BJ (cell line): ENCODE results near the gene PTGDS. TPM values are rescaled to one million over a fixed set of nuclear protein-coding genes. Genes with fewer than 3 reads are reported as not detected.

Experiments used
- CTCF ChIA-PET: fragments of 350-600 bp; formaldehyde crosslinking; extraction: SDS; loops from one replicate; lab custom pipeline; 2021; ENCODE audit warnings: antibody characterized with exemption, inconsistent platforms; lab: Yijun Ruan, JAX
- POLR2A ChIA-PET: fragments of 300-600 bp; sonication (Branson Sonifier 250); formaldehyde crosslinking; extraction: SDS; loops from one replicate; lab custom pipeline; 2021; ENCODE audit warnings: antibody characterized with exemption; lab: Charles Lee
- DNase-seq: peaks from one replicate; pipeline ENCODE4 v3.0.0-alpha.2; 2011; ENCODE audit warnings: low read depth
- H3K27me3 ChIP-seq: 2 replicates; pipeline ENCODE4 v1.6.0; 2011; ENCODE audit warnings: low read length; ENCODE audit not compliant: control insufficient read depth, insufficient read depth
- H3K36me3 ChIP-seq: 2 replicates; pipeline ENCODE4 v1.5.1; 2011; ENCODE audit warnings: low read length; ENCODE audit not compliant: control insufficient read depth, insufficient read depth
- H3K4me3 ChIP-seq: 2 replicates; pipeline ENCODE4 v1.5.1; 2011; ENCODE audit warnings: low read depth, mild to moderate bottlenecking, control low read depth, low read length
- polyA plus RNA-seq: library from polyadenylated mRNA; depleted of rRNA; stranded (reverse); fragments of >200 nt; gene quantifications from 2 replicates; pipeline ENCODE4 v1.2.3, GENCODE V29; 2011
- TF ChIP-seq, protein P1 (sequence below): IDR thresholded peaks from 2 replicates; pipeline ENCODE4 v1.5.1; 2011; ENCODE audit warnings: low read depth, mild to moderate bottlenecking, control low read depth, inconsistent platforms, low read length, moderate library complexity; ENCODE audit not compliant: insufficient read depth

Gene PTGDS
- polyA plus RNA-seq, 1 experiment = 0.58 TPM

DNA sequence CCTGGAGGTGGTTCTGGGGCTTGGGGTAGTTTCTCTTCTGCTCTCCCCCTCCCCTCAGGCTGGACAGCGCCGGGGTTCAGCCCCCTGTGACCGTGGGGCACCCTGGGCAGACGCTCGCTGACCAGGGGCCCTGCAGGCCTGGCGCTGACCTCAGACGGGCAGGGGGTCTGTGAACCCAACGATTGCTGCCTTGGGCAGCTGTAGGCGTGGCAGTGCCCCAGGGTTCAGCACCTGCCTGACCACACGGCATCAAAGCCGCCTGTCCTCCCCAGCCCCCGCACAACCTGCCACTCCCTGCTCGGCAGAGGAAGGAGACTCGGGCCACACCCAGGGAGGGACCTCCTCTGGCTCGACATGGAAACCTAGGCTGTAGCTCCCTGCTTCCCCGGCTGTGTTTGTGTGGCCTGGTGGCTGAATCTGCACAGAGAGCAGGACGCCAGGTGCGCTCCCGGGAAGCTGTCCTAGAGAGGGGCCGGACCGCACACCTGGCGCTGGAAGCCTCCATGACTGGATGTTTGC is 13.1 kb upstream of the PTGDS start:
- Histone ChIP-seq H3K36me3 (no peaks in the 10 kb centered on the region), H3K27me3 (no peaks in the 10 kb centered on the region; the same call in 1 of the 2 replicates), H3K4me3 (no peak overlapping the region)
- ChIA-PET CTCF (interaction anchor here (1.3 kb wide), 1 partner anchor 16 kb away, joined by 4 read pairs; no protein-coding TSS in a partner anchor), POLR2A (no interaction called here)
- no peak for DNase-seq
- TF ChIP-seq, protein P1, sequence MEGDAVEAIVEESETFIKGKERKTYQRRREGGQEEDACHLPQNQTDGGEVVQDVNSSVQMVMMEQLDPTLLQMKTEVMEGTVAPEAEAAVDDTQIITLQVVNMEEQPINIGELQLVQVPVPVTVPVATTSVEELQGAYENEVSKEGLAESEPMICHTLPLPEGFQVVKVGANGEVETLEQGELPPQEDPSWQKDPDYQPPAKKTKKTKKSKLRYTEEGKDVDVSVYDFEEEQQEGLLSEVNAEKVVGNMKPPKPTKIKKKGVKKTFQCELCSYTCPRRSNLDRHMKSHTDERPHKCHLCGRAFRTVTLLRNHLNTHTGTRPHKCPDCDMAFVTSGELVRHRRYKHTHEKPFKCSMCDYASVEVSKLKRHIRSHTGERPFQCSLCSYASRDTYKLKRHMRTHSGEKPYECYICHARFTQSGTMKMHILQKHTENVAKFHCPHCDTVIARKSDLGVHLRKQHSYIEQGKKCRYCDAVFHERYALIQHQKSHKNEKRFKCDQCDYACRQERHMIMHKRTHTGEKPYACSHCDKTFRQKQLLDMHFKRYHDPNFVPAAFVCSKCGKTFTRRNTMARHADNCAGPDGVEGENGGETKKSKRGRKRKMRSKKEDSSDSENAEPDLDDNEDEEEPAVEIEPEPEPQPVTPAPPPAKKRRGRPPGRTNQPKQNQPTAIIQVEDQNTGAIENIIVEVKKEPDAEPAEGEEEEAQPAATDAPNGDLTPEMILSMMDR = no peak

DNA sequence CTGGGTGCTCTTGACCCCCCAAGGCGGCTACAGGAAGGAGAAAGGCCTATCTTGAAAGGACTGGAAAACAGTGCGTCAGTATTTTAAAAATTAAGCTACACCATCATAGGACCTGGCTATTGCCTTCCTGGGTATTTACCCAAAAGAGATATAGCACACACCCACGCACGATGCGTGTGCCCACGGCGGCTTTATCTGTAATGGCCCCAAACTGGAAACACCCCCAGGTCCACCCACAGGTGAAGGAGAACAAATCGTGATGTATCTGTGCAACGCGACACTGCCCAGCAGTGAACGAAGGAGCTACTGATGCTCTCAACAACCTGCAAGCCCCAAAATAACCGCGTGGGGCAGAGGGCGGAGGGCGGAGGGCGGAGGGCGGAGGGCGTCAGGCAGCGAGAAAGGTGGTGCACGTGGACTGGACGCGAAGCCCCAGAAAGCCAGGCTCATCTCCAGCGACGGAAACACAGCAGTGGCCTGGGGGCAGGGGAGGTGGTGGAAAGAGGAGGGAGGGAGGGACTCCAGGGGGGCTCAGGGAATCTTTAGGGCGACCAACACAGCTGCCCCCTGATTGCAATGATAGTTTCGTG is 12.4 kb upstream of the PTGDS start:
- POLR2A ChIA-PET = no interaction called here
- no peaks in the 10 kb centered on the region; the same call in 1 of the 2 replicates for H3K27me3 ChIP-seq
- H3K36me3 ChIP-seq = no peaks in the 10 kb centered on the region
- no peak for DNase-seq
- no peak overlapping the region for H3K4me3 ChIP-seq
- TF ChIP-seq, protein P1 = no peak
- CTCF ChIA-PET = interaction anchor here (0.7 to 1.3 kb wide), 3 partner anchors 17 to 64 kb away, joined by 3 to 5 read pairs (median 4); no protein-coding TSS in a partner anchor

GRCh38 chr9:136965771-136966484 is 11.4 kb upstream of the PTGDS start:
- DNase-seq = no peak
- Histone ChIP-seq H3K4me3 (no peak overlapping the region), H3K36me3 (no peaks in the 10 kb centered on the region), H3K27me3 (no peaks in the 10 kb centered on the region; the same call in 1 of the 2 replicates)
- TF ChIP-seq, protein P1 = no peak
- POLR2A ChIA-PET = interaction anchor here (0.6 kb wide), 1 partner anchor 118 kb away, joined by 4 read pairs; no protein-coding TSS in a partner anchor
- CTCF ChIA-PET = interaction anchor here (0.7 to 1.2 kb wide), 3 partner anchors 38 to 64 kb away, joined by 3 to 5 read pairs (median 3); no protein-coding TSS in a partner anchor

- DNase-seq = no peak
- CTCF ChIA-PET = interaction anchor here (0.7 to 1.8 kb wide), 3 partner anchors 21 to 67 kb away, joined by 3 to 6 read pairs (median 3); partner anchors contain the start of gene ABCA2
- no peaks in the 10 kb centered on the region; the same call in 1 of the 2 replicates for H3K27me3 ChIP-seq
- TF ChIP-seq, protein P1 = no peak
- H3K36me3 ChIP-seq = no peaks in the 10 kb centered on the region
- no peak overlapping the region for H3K4me3 ChIP-seq
- POLR2A ChIA-PET = no interaction called here
These were observed 8.8 kb upstream of the PTGDS start for GRCh38 chr9:136968333-136969127.
